Measurements from ENCODE around the gene ZNF236.

ZNF236 gene

GRCh38 chr18:77003316-77003715 is 181.0 kb downstream of the ZNF236 start:
- no peak for TF ChIP-seq EZH2phosphoT487 (IDR thresholded peaks at IDR 0.05; ENCODE audit: low read depth)
- TF ChIP-seq CTCF (IDR thresholded peaks at IDR 0.05; ENCODE audit: low read depth, low read length), result no peak
- Histone ChIP-seq H3K27me3 (ENCODE audit: low read depth, low read length) (peaks cover 14% of the 10 kb centered on the region), H3K9ac (ENCODE audit: low read length) (no peak overlapping the region)

GRCh38 chr18:77004555-77005380 is 182.4 kb downstream of the ZNF236 start:
- no peaks in the 10 kb centered on the region for H3K36me3 ChIP-seq (replicated peaks; ENCODE audit: low read depth, low read length)
- peaks cover 33% of the 10 kb centered on the region for H3K4me1 ChIP-seq (ENCODE audit: low read length)
- no peak overlapping the region for H3K27ac ChIP-seq (ENCODE audit: low read length)
- H3K4me3 ChIP-seq (ENCODE audit: low read length), result peak overlapping the region; percentile 69
- H3K79me2 ChIP-seq (ENCODE audit: low read length), result no peaks in the 10 kb centered on the region
- peaks cover 12% of the 10 kb centered on the region for H4K20me1 ChIP-seq (ENCODE audit: insufficient read depth, low read length)
- H3K9me3 ChIP-seq (ENCODE audit: insufficient read depth, low read length), result no peaks in the 10 kb centered on the region
- TF ChIP-seq EZH2phosphoT487 (IDR thresholded peaks at IDR 0.05; ENCODE audit: low read depth) (no peak), CTCF (IDR thresholded peaks at IDR 0.05; ENCODE audit: low read depth, low read length) (no peak)
- 0 out of 2 replicates have a peak overlapping the region, but pooled peaks have one; percentile 18 for H3K9ac ChIP-seq (ENCODE audit: low read length)
- H3K27me3 ChIP-seq (ENCODE audit: low read depth, low read length), result peaks cover 14% of the 10 kb centered on the region
- peak overlapping the region; percentile 86 for H3K4me2 ChIP-seq (ENCODE audit: low read length)
- peak overlapping the region; percentile 21 for H2AFZ ChIP-seq (ENCODE audit: low read depth, low read length)

More at GRCh38 chr18:77003316-77003715, 181.0 kb downstream of the ZNF236 start:
- Histone ChIP-seq H3K79me2 (ENCODE audit: low read length) (no peaks in the 10 kb centered on the region), H3K4me1 (ENCODE audit: low read length) (peaks cover 33% of the 10 kb centered on the region), H4K20me1 (ENCODE audit: insufficient read depth, low read length) (peaks cover 12% of the 10 kb centered on the region), H3K4me2 (ENCODE audit: low read length) (no peak overlapping the region), H3K9me3 (ENCODE audit: insufficient read depth, low read length) (no peaks in the 10 kb centered on the region), H3K4me3 (ENCODE audit: low read length) (no peak overlapping the region), H2AFZ (ENCODE audit: low read depth, low read length) (no peak overlapping the region), H3K27ac (ENCODE audit: low read length) (no peak overlapping the region), H3K36me3 (replicated peaks; ENCODE audit: low read depth, low read length) (no peaks in the 10 kb centered on the region)

- H3K27ac ChIP-seq (ENCODE audit: low read length), result no peak overlapping the region
- no peak overlapping the region for H2AFZ ChIP-seq (ENCODE audit: low read depth, low read length)
- no peaks in the 10 kb centered on the region for H3K36me3 ChIP-seq (replicated peaks; ENCODE audit: low read depth, low read length)
- H3K9ac ChIP-seq (ENCODE audit: low read length), result no peak overlapping the region
- no peak for TF ChIP-seq CTCF (IDR thresholded peaks at IDR 0.05; ENCODE audit: low read depth, low read length)
- no peak for TF ChIP-seq EZH2phosphoT487 (IDR thresholded peaks at IDR 0.05; ENCODE audit: low read depth)
- H3K4me1 ChIP-seq (ENCODE audit: low read length), result peaks cover 31% of the 10 kb centered on the region
- peak overlapping the region; percentile 86 for H3K4me2 ChIP-seq (ENCODE audit: low read length)
- H4K20me1 ChIP-seq (ENCODE audit: insufficient read depth, low read length), result peaks cover 13% of the 10 kb centered on the region
- peaks cover 14% of the 10 kb centered on the region for H3K27me3 ChIP-seq (ENCODE audit: low read depth, low read length)
- no peak overlapping the region; the same call in 1 of the 2 replicates for H3K4me3 ChIP-seq (ENCODE audit: low read length)
- no peaks in the 10 kb centered on the region for H3K9me3 ChIP-seq (ENCODE audit: insufficient read depth, low read length)
- no peaks in the 10 kb centered on the region for H3K79me2 ChIP-seq (ENCODE audit: low read length)
Measured at GRCh38 chr18:77005651-77006195, 183.4 kb downstream of the ZNF236 start.
